Endodermal cell (in vitro differentiated cells): ENCODE measurements around the gene HLA-B. TPM values are rescaled to one million over a fixed set of nuclear protein-coding genes. Genes with fewer than 3 reads are reported as not detected.

Experiments
- DNase-seq: peaks from one replicate; pipeline ENCODE4 v3.0.0-alpha.2; 2017
- H3K27ac ChIP-seq: 2 replicates; pipeline ENCODE4 v1.5.1; 2013; ENCODE audit warnings: mild to moderate bottlenecking, low read depth, low read length, moderate library complexity
- H3K27me3 ChIP-seq: 2 replicates; pipeline ENCODE4 v1.6.1; 2013; ENCODE audit warnings: mild to moderate bottlenecking, low read length, moderate library complexity; ENCODE audit not compliant: insufficient read depth, control insufficient read depth, poor library complexity, severe bottlenecking
- H3K36me3 ChIP-seq: 2 replicates; pipeline ENCODE4 v1.7.0; 2013; ENCODE audit warnings: mild to moderate bottlenecking, low read length, moderate library complexity; ENCODE audit not compliant: control insufficient read depth, insufficient read depth
- H3K4me1 ChIP-seq: one replicate; pipeline ENCODE4 v1.7.0; 2013; ENCODE audit warnings: low read length; ENCODE audit not compliant: control insufficient read depth, insufficient read depth
- H3K4me3 ChIP-seq: 2 replicates; pipeline ENCODE4 v1.5.1; 2013; ENCODE audit warnings: mild to moderate bottlenecking, low read length, moderate library complexity
- H3K9ac ChIP-seq: 2 replicates; pipeline ENCODE4 v1.6.1; 2013; ENCODE audit warnings: mild to moderate bottlenecking, low read length, moderate library complexity; ENCODE audit not compliant: poor library complexity, severe bottlenecking; ENCODE audit errors: extremely low read depth
- H3K9me3 ChIP-seq: 2 replicates; pipeline ENCODE4 v1.6.1; 2013; ENCODE audit warnings: mild to moderate bottlenecking, low read length, moderate library complexity; ENCODE audit not compliant: control insufficient read depth
- H3K27ac Mint-ChIP-seq: 2 replicates; pipeline ENCODE4 v1.8.0; 2020; ENCODE audit warnings: mixed read lengths
- H3K27me3 Mint-ChIP-seq: 2 replicates; pipeline ENCODE4 v1.8.0; 2021; ENCODE audit warnings: mild to moderate bottlenecking, mixed read lengths; ENCODE audit not compliant: insufficient read depth
- H3K36me3 Mint-ChIP-seq: 2 replicates; pipeline ENCODE4 v1.8.0; 2020; ENCODE audit warnings: low read depth, mixed read lengths
- H3K4me1 Mint-ChIP-seq: 2 replicates; pipeline ENCODE4 v1.8.0; 2020; ENCODE audit warnings: mixed read lengths
- H3K4me3 Mint-ChIP-seq: 2 replicates; pipeline ENCODE4 v1.8.0; 2020; ENCODE audit warnings: mild to moderate bottlenecking, moderate library complexity, mixed read lengths
- H3K9me3 Mint-ChIP-seq: 2 replicates; pipeline ENCODE4 v1.8.0; 2020; ENCODE audit warnings: mild to moderate bottlenecking, mixed read lengths
- WGBS, 2 experiments: methylation state at CpG; one replicate each; pipeline versions ENCODE4 v1.1.5 to v1.1.7; 2013; ENCODE audit warnings: missing lambda C conversion rate in 2 of 2, mixed read lengths in 1 of 2; ENCODE audit not compliant: insufficient coverage in 1 of 2, insufficient read length in 1 of 2; 5-methylcytosine and 5-hydroxymethylcytosine counted together
- microRNA-seq: library from miRNA; unstranded; fragments of <30 nt; microRNA quantifications from one replicate; pipeline ENCODE4 v1.2.0, GENCODE V29; 2020; ENCODE audit warnings: borderline microRNAs expressed
- total RNA-seq, 2 donors: library from RNA; stranded (reverse); fragmentation: NEBNext Ultra II Directional in 1 of 2; extraction: Animal tissue kit (Norgen Biotek cat#: 25700) in 1 of 2; gene quantifications; 2 replicates in 1 of 2; 3 replicates in 1 of 2; pipeline ENCODE4 v1.2.1, GENCODE V29; 2021
- TF ChIP-seq, protein P1 (sequence below): fragments of 200-600 bp; sonication (generic); conservative IDR thresholded peaks from 2 replicates; pipeline ENCODE4 v1.5.0; 2021; ENCODE audit warnings: antibody characterized with exemption, mild to moderate bottlenecking

Gene HLA-B
- total RNA-seq, 2 donors from 2014 or later, result 194 to 1,067 TPM

DNA sequence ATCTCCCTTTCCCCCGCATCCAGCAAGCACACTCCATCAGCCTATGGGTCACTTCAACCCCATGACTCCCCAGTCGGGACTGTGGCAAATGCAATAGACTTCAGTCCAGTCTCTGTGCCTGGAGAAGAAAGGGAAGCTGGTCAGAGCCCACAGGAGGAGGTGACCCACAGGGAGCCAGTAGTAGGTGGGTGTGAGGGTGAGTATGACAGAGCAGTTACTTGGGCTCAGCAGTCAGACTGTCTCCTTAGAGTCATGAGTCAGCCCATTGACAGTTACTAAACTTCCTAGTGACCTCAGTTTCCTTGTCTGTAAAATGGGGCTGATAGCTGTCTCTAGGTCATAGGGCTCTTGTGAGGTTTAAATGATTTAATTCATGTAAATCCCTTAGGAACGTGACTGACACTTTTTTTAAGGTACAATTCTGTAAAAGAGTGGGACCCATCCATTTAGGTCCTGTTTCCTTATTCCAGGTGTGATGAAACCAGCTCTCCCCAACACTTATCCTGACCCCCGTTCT, 51.2 kb downstream of the HLA-B start:
- Mint-ChIP-seq H3K9me3 (no peaks in the 10 kb centered on the region), H3K36me3 (no peaks in the 10 kb centered on the region), H3K27ac (no peak overlapping the region), H3K27me3 (peaks cover 53% of the 10 kb centered on the region), H3K4me1 (no peaks in the 10 kb centered on the region), H3K4me3 (no peak overlapping the region)
- 90 to 100% methylated on average over 1 to 4 of the region's 4 CpGs for WGBS, 2 experiments
- TF ChIP-seq, protein P1, sequence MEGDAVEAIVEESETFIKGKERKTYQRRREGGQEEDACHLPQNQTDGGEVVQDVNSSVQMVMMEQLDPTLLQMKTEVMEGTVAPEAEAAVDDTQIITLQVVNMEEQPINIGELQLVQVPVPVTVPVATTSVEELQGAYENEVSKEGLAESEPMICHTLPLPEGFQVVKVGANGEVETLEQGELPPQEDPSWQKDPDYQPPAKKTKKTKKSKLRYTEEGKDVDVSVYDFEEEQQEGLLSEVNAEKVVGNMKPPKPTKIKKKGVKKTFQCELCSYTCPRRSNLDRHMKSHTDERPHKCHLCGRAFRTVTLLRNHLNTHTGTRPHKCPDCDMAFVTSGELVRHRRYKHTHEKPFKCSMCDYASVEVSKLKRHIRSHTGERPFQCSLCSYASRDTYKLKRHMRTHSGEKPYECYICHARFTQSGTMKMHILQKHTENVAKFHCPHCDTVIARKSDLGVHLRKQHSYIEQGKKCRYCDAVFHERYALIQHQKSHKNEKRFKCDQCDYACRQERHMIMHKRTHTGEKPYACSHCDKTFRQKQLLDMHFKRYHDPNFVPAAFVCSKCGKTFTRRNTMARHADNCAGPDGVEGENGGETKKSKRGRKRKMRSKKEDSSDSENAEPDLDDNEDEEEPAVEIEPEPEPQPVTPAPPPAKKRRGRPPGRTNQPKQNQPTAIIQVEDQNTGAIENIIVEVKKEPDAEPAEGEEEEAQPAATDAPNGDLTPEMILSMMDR, result no peak
- no peak for DNase-seq
- no peaks in the 10 kb centered on the region for H3K9me3 ChIP-seq
- no peaks in the 10 kb centered on the region for H3K4me1 ChIP-seq
- no peak overlapping the region for H3K9ac ChIP-seq
- H3K4me3 ChIP-seq, result no peak overlapping the region
- no peak overlapping the region for H3K27ac ChIP-seq
- no peaks in the 10 kb centered on the region for H3K36me3 ChIP-seq
- peaks cover 57% of the 10 kb centered on the region for H3K27me3 ChIP-seq

DNA sequence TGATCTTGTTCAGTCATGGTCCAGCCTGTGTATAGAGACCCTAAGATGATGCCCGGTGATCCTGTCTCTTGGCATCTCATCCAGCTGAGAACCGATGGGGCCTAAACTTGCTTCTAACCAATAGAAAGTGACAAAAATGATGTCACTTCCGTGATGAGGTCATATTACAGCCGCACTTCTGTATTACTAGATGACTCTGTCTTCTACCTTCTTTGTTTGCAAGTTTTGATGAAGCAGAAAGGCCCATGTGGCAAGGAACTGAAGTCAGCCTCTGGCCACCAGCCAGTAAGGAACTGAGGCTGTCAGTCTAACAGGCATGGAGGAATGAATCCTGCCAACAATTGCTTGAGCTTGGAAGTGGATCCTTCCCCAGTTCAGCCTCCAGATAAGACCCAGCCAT, 52.3 kb downstream of the HLA-B start:
- no peaks in the 10 kb centered on the region for H3K4me1 ChIP-seq
- peaks cover 51% of the 10 kb centered on the region for H3K27me3 ChIP-seq
- no peak overlapping the region for H3K9ac ChIP-seq
- no peaks in the 10 kb centered on the region for H3K9me3 Mint-ChIP-seq
- no peaks in the 10 kb centered on the region for H3K4me1 Mint-ChIP-seq
- 70 to 77% methylated on average over 3 to 4 of the region's 4 CpGs for WGBS, 2 experiments
- no peak overlapping the region for H3K4me3 Mint-ChIP-seq
- H3K36me3 Mint-ChIP-seq, result no peaks in the 10 kb centered on the region
- no peak for DNase-seq
- TF ChIP-seq, protein P1, result no peak
- no peak overlapping the region for H3K27ac Mint-ChIP-seq
- no peaks in the 10 kb centered on the region for H3K36me3 ChIP-seq
- no peaks in the 10 kb centered on the region for H3K9me3 ChIP-seq
- H3K27me3 Mint-ChIP-seq, result peaks cover 51% of the 10 kb centered on the region
- no peak overlapping the region for H3K27ac ChIP-seq
- no peak overlapping the region for H3K4me3 ChIP-seq

Small RNA genes within 50 kb of the gene (microRNA-seq; reads per million reads assigned to microRNA genes)
- gene MIR6891, result not detected

Other genes starting within 250 kb of the HLA-B start
- not detected for gene C6orf15, start 244.6 kb downstream of the HLA-B start, total RNA-seq
- 1 to 10 TPM; 1.1 to 1.2 TPM for gene PSORS1C1, start 242.4 kb downstream of the HLA-B start, total RNA-seq
- gene CDSN, start 236.7 kb downstream of the HLA-B start, total RNA-seq, result not detected
- not detected for gene PSORS1C2, start 218.1 kb downstream of the HLA-B start, total RNA-seq
- gene CCHCR1, start 199.4 kb downstream of the HLA-B start, total RNA-seq, result 10 to 100 TPM; 56.5 to 73.6 TPM
- 10 to 100 TPM; 10.8 to 12.5 TPM for gene TCF19, start 198.6 kb downstream of the HLA-B start, total RNA-seq
- gene POU5F1, start 186.5 kb downstream of the HLA-B start, total RNA-seq, result 100 to 1,000 TPM; 106 to 687 TPM
- gene HLA-C, start 85.1 kb downstream of the HLA-B start, total RNA-seq, result 100 to 1,000 TPM; 248 to 442 TPM
- gene MICA, start 46.4 kb upstream of the HLA-B start, total RNA-seq, result 10 to 100 TPM; 12.5 to 13.7 TPM
- gene MICB, start 141.0 kb upstream of the HLA-B start, total RNA-seq, result 1 to 10 TPM; 8.2 to 8.5 TPM
- gene MCCD1, start 171.8 kb upstream of the HLA-B start, total RNA-seq, result not detected
- 100 to 1,000 TPM; 572 to 654 TPM for gene DDX39B, start 184.8 kb upstream of the HLA-B start, total RNA-seq
- 1 to 10 TPM; 1.7 to 2.1 TPM for gene ATP6V1G2, start 189.4 kb upstream of the HLA-B start, total RNA-seq
- gene NFKBIL1, start 190.4 kb upstream of the HLA-B start, total RNA-seq, result 10 to 100 TPM; 17.4 to 26.3 TPM
- not detected for gene LTA, start 215.1 kb upstream of the HLA-B start, total RNA-seq
- not detected for gene TNF, start 218.4 kb upstream of the HLA-B start, total RNA-seq
- 1 to 10 TPM in 1 of 2 donors, not detected in 1; 1.3 TPM for gene LTB, start 225.2 kb upstream of the HLA-B start, total RNA-seq
- gene LST1, start 229.1 kb upstream of the HLA-B start, total RNA-seq, result not detected
- gene NCR3, start 235.8 kb upstream of the HLA-B start, total RNA-seq, result not detected